Measurements from ENCODE around the gene MAGEA9B.
"Not testable (repeated sequence)": the region's sequence is repeated elsewhere in the genome, so short reads cannot be mapped to it uniquely, and the experiment has no call there.

Gene MAGEA9B

DNA sequence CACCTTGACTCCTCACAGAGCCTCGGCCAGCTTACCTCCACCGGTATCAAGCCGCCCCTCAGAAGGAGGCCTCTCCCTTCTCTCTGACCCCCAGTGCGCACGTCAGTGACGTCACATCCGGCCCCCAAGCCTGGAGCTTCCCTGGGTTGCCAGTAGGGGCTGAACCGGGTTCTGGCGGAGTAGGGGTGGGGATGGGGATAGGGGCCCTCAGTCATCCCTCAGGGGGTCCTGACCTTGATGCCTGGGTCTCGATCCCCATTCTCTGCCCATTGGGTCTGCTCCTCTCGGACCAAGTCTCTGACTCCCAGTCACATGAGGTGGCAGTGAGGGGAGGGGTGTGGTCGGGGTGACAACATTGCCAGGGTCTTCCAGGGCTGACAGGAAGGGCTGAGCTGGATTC is at the start of gene MAGEA9B:
Gene MAGEA9B, minus strand, starts transcription at position 101 of the 400 bp plus-strand sequence. CDS start 4,280 bp downstream, outside the sequence.
- DNase-seq: not testable (repeated sequence)

GRCh38 chrX:149633511-149633910 is 46.3 kb upstream of the MAGEA9B start:
- DNase-seq: no peak

GRCh38 chrX:149631234-149632165 is 44.2 kb upstream of the MAGEA9B start, which contains the start of gene TMEM185A:
Gene TMEM185A (minus strand): TSS chrX:149631792. CDS start chrX:149631580, 212 bp downstream.
- peak; percentile 27 to 34 for DNase-seq

GRCh38 chrX:149630681-149631233 is 43.5 kb upstream of the MAGEA9B start:
- peak; percentile 13 to 17 for DNase-seq

DNA sequence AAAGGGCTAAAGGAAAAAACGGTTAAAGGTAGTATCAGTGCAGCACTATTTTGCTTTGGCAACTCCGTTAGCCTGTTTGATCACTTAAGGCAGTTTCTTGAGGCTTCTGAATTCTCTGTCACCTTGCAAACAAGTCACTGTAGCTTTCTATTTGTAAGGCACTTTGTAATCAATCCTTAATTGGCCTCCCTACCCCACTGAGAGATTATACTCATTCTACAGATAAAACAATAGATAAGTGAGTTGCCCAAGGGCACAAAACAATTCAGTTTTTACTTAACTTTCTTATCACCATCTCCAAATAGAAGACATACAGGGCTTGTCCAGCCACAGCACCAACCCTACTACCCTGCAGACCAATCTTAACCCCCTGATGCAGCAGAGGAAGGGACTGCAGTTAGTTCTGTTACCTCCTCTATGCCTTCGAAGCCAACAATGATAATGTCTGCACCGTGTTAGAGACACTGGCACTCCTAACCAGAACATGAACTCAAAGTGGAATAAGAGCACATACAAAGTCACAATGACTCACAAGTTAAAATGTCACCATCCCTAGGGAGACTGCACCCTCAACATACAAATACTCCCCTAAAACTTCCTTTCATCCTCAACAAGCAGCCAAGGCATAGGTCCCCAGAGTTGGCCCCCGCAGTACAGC is 42.6 kb upstream of the MAGEA9B start:
- DNase-seq: no peak

DNA sequence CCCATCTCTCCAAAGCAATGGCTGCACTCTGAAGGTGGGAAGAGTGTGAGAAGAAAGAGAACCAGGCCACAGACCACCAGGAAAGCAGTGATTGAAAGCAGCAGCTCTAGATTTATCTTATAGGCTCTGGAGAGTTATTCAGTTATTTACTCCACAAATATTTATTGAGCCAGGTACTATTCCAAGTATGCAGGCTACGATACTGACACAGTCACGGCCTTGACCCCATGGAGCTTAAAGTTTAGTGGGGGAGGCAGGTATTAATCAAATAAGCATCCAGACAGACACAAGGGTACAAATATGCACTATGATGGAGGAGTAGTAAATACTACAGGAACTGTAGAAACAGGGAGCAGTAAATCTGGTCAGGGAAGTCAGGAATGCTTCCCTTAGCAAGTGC is 41.5 kb upstream of the MAGEA9B start:
- DNase-seq: no peak

GRCh38 chrX:149628280-149628679 is 41.0 kb upstream of the MAGEA9B start:
- no peak for DNase-seq

DNA sequence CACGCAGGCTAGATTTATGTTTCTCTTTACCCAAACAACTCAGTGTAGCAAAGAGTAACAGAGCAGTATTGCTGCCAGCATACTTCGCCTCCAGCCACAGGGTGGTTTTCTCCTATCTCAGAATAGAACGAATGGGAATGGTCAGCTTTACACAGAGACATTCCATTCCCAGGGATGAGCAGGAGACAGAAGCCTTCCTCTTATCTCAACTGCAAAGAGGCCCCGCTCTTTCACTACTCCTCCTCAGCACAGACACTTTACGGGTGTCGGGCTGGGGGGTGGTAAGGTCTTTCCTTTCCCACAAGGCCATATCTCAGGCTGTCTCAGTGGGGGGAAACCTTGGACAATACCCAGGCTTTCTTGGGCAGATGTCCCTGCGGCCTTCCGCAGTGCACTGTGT is 39.6 kb upstream of the MAGEA9B start:
- not testable (repeated sequence) for DNase-seq

GRCh38 chrX:149619662-149620061 is 32.4 kb upstream of the MAGEA9B start:
- not testable (repeated sequence) for DNase-seq

DNA sequence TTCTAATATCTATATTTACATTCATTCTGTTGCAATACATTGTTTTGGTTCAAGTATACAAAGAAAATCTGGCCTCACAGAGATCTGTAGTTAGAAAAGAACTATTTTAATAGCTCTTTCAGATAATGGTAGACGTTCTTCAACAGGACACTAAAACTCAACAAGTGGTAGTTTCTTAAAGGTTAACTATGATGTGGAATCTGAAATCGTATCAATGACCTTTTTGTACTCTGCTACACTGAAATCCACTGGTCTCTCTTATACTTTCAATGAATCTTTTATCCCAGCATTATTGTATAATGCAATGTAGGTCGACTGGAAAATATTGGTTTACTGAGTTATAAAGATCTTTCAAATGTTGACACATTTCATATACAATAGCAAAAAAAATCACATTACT is 31.6 kb upstream of the MAGEA9B start:
- DNase-seq: no peak

DNA sequence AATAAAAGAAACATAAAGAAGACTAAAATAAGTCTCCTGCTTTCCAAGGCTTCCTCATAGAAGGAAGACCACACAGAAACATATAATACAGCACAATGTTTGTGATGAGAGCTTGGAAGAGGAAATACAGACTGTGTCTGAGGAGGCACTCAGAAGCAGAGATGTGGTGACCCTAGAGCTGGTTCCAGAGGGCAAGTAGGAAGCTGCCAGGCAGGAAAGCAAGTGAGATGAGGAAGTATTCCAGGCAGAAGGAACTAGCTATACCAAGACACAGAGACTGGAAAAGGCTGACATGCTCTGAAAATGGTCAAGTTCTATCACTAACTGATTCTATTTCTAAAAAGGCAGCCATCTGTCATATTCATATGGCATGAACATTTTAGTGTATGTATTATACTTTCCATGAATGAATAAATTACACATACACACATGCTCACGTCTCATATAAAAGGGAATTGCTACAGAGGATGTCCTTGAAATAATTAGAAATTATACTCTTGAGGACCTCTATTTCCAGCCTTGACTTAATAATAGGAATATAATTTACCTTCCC is 24.4 kb upstream of the MAGEA9B start:
- peak in 1 of 2 donors; percentile 2 for DNase-seq

GRCh38 chrX:149610511-149610910 is 23.3 kb upstream of the MAGEA9B start:
- DNase-seq: no peak

DNA sequence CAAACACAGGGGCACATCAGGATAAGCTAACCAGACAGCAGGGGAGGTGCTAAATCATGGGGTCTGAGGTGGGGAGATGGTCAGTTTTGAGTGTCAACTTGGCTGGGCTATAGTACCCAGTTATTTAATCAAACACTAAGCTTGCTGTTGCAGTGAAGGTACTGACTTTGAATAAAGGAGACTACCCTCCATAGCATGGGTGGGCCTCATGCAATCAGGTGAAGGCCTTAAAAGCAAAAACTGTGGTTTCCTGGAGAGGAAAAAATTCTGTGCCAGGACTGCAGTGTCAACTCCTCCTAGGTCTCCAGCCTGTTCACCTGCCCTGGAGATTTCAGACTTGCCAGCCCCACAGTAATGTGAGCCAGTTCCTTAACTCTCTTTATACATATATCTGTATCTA is 20.4 kb upstream of the MAGEA9B start:
- DNase-seq: no peak

GRCh38 chrX:149605248-149605885 is 18.1 kb upstream of the MAGEA9B start:
- DNase-seq: not testable (repeated sequence)

DNA sequence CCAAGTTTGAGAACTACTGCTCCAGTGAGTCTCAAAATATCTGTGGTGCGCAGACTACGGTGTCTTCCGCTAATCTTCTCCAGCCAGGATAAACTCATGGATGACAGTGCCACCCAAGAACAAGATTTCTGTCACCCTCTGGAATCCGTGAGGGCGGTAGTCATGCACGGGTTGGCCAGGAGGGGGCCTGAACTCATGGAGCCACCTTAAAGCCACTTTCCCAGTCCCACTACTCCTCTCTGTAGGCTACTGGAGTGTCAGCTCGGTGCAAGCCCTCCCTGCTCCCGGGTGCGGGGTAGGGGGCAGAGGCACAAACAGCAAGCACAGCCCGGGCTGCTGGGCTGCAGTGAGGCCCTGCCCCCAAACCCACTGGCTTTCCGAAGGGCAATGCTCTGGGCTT is 11.3 kb upstream of the MAGEA9B start:
- DNase-seq: not testable (repeated sequence)

DNA sequence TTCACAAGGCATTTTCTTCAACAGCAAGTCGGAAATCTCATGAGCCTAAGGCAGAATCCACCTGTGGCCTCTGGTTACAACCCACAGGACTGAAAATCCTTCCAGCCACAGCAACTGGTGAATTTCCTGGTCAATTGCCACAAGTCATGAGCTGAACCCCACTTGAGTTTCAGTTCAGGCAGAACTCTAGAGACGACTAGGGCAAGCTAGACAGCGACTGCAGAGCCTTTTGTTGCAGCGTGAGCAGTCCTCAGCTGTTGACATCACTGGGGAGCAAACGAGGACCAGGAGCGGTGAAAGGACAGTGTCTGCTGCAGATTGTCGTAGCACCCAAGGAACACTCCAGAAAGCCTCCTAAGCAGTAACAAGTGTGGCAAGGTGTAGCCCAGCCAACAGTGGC is 8.7 kb upstream of the MAGEA9B start:
- not testable (repeated sequence) for DNase-seq

GRCh38 chrX:149595214-149595613 is 8.0 kb upstream of the MAGEA9B start, which contains the start of gene HSFX2:
Gene HSFX2 (minus strand): TSS chrX:149595314. CDS start chrX:149594700, 614 bp downstream.
- not testable (repeated sequence) for DNase-seq

DNA sequence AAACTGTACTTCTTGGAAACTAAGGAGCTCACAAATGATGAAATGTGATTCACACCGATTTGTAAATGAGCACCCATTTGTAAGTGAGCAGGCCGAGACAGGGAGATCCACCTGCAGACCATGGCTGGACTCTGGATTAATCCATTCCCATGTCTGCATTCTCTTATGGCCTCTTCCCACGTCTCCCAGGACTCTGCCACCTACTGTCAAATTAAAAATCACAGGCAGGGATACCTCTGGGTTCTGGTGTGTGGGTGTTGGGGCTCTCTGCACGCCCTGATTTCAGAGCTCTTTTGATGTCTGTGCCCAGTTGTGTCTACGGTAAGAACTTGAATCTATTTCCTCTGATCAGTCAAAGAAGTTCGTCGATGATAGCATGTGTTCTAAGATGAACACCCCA is 3.7 kb upstream of the MAGEA9B start:
- not testable (repeated sequence) for DNase-seq

GRCh38 chrX:149585631-149586030 is 1.6 kb downstream of the MAGEA9B start:
- not testable (repeated sequence) for DNase-seq

DNA sequence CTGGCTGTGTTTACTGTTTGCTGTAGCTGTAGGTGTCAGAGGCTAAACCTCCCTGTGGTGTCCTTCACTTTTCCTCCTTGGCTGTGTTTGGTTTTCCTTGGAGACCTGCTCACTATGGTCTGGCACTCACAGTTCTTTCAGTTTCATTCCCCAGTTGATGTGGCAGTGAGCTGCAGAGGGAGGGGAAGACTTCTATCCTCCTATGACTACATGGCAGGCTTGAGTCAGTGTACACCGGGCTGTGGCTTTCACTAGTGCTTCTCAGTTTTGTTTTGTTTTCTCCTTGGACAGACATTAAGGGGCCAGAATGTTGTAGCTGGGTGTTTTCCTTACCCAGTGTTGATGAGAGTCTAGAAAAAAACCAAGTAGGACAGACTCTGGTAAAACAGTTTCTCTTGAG is 13.8 kb downstream of the MAGEA9B start:
- not testable (repeated sequence) for DNase-seq

GRCh38 chrX:149572743-149573142 is 14.5 kb downstream of the MAGEA9B start:
- no peak for DNase-seq

DNA sequence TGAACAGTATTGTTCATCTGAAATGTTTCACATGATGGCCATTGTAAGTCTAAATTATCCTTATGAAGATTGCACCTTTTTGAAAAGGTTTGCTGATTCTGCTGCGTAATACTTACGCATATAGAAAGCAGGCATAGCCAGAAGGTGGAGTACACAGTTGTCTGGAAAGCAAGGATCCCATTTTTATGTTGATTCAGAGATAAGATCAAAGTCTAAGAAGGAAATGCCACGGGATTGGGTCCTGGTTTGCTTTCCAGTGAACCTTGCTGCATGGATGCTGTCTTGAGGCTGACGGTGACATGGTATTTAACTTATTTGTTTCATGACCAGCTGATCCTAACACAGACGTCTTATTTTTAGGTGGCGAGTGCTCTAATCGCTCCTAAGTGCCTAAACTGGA is 15.5 kb downstream of the MAGEA9B start:
- DNase-seq: no peak
